ENCODE results near the gene CFDP1. TPM values are rescaled to one million over a fixed set of nuclear protein-coding genes. Genes with fewer than 3 reads are reported as not detected.
A peak's percentile ranks its signal among the peaks of the same experiment; 100 is the strongest.

CFDP1 gene
- total and polyA plus RNA-seq, 2 experiments from 2014 or later, result 97.1 to 116 TPM

- Histone ChIP-seq H3K4me1 (ENCODE audit: insufficient read depth) (peaks cover 84% of the 10 kb centered on the region), H3K9me3 (ENCODE audit: low read depth) (no peaks in the 10 kb centered on the region), H3K4me2 (peak overlapping the region; percentile 99), H3K9me2 (replicated peaks; ENCODE audit: insufficient read depth) (no peaks in the 10 kb centered on the region), H3K79me2 (peaks cover 88% of the 10 kb centered on the region), H3K36me3 (replicated peaks; ENCODE audit: insufficient read depth, low read depth) (no peaks in the 10 kb centered on the region), H3K27ac (peak overlapping the region; percentile 96), H3K27me3 (no peaks in the 10 kb centered on the region), H4K20me1 (ENCODE audit: insufficient read depth, poor library complexity, severe bottlenecking) (peaks cover 72% of the 10 kb centered on the region), H3K4me3 (peak overlapping the region; percentile 95), H2AFZ (no peak overlapping the region)
- no peak for TF ChIP-seq EZH2 (IDR thresholded peaks at IDR 0.05; ENCODE audit: borderline replicate concordance)
- TF ChIP-seq CTCF (IDR thresholded peaks at IDR 0.05; ENCODE audit: poor library complexity), result no peak
- no peak for TF ChIP-seq EZH2phosphoT487 (IDR thresholded peaks at IDR 0.05; ENCODE audit: low read depth, severe bottlenecking, unreplicated experiment)
- peak; percentile 56 for DNase-seq (ENCODE audit: low spot score)
- WGBS (ENCODE audit: low lambda C conversion rate, missing lambda C conversion rate), result 10% methylated on average over 26 of the region's 29 CpGs
Observed at GRCh38 chr16:75250089-75250808, 183.1 kb downstream of the CFDP1 start.

- H3K4me3 ChIP-seq, result no peak overlapping the region
- no peaks in the 10 kb centered on the region for H3K9me2 ChIP-seq (replicated peaks; ENCODE audit: insufficient read depth)
- H3K4me1 ChIP-seq (ENCODE audit: insufficient read depth), result peaks cover 84% of the 10 kb centered on the region
- no peak overlapping the region for H2AFZ ChIP-seq
- H4K20me1 ChIP-seq (ENCODE audit: insufficient read depth, poor library complexity, severe bottlenecking), result peaks cover 66% of the 10 kb centered on the region
- H3K36me3 ChIP-seq (replicated peaks; ENCODE audit: insufficient read depth, low read depth), result no peaks in the 10 kb centered on the region
- H3K27ac ChIP-seq, result peak overlapping the region; percentile 96
- no peak for DNase-seq (ENCODE audit: low spot score)
- peak overlapping the region; percentile 99 for H3K4me2 ChIP-seq
- WGBS (ENCODE audit: low lambda C conversion rate, missing lambda C conversion rate), result 75% methylated on average over 5 of the region's 5 CpGs
- peaks cover 82% of the 10 kb centered on the region for H3K79me2 ChIP-seq
- no peaks in the 10 kb centered on the region for H3K9me3 ChIP-seq (ENCODE audit: low read depth)
- no peaks in the 10 kb centered on the region for H3K27me3 ChIP-seq
- TF ChIP-seq EZH2phosphoT487 (IDR thresholded peaks at IDR 0.05; ENCODE audit: low read depth, severe bottlenecking, unreplicated experiment), result no peak
- TF ChIP-seq CTCF (IDR thresholded peaks at IDR 0.05; ENCODE audit: poor library complexity), result no peak
- TF ChIP-seq EZH2 (IDR thresholded peaks at IDR 0.05; ENCODE audit: borderline replicate concordance), result no peak
Observed at GRCh38 chr16:75249441-75249840, 183.9 kb downstream of the CFDP1 start.

GRCh38 chr16:75248536-75249380 is 184.5 kb downstream of the CFDP1 start:
- Histone ChIP-seq H4K20me1 (ENCODE audit: insufficient read depth, poor library complexity, severe bottlenecking) (peaks cover 62% of the 10 kb centered on the region), H3K4me2 (peak overlapping the region; percentile 99), H3K9me2 (replicated peaks; ENCODE audit: insufficient read depth) (no peaks in the 10 kb centered on the region), H3K27ac (peak overlapping the region; percentile 96), H3K36me3 (replicated peaks; ENCODE audit: insufficient read depth, low read depth) (no peaks in the 10 kb centered on the region), H3K4me3 (no peak overlapping the region), H3K79me2 (peaks cover 82% of the 10 kb centered on the region), H3K4me1 (ENCODE audit: insufficient read depth) (peaks cover 86% of the 10 kb centered on the region), H3K9me3 (ENCODE audit: low read depth) (no peaks in the 10 kb centered on the region), H2AFZ (no peak overlapping the region), H3K27me3 (no peaks in the 10 kb centered on the region)
- 88% methylated on average over 17 of the region's 17 CpGs for whole genome bisulfite sequencing (ENCODE audit: low lambda C conversion rate, missing lambda C conversion rate)
- no peak for DNase-seq (ENCODE audit: low spot score)
- TF ChIP-seq CTCF (IDR thresholded peaks at IDR 0.05; ENCODE audit: poor library complexity), result no peak
- TF ChIP-seq EZH2phosphoT487 (IDR thresholded peaks at IDR 0.05; ENCODE audit: low read depth, severe bottlenecking, unreplicated experiment), result no peak
- no peak for TF ChIP-seq EZH2 (IDR thresholded peaks at IDR 0.05; ENCODE audit: borderline replicate concordance)

Measured in hepatocyte (in vitro differentiated cells).